Measurements from ENCODE around the gene CHKB.

CHKB gene

GRCh38 chr22:50572965-50573364 lies 9.7 kb downstream of the CHKB start:
- DNase-seq (ENCODE audit: low spot score), result no peak

- DNase-seq (ENCODE audit: low spot score), result no peak
These were observed 11.1 kb downstream of the CHKB start for GRCh38 chr22:50571264-50572175.

GRCh38 chr22:50570861-50571260 lies 11.8 kb downstream of the CHKB start:
- DNase-seq (ENCODE audit: low spot score), result no peak

GRCh38 chr22:50569896-50570535 lies 12.6 kb downstream of the CHKB start:
- DNase-seq (ENCODE audit: low spot score), result no peak

GRCh38 chr22:50569041-50569459 lies 13.6 kb downstream of the CHKB start:
- DNase-seq (ENCODE audit: low spot score), result no peak

GRCh38 chr22:50568626-50569025 lies 14.0 kb downstream of the CHKB start:
- no peak for DNase-seq (ENCODE audit: low spot score)

- no peak for DNase-seq (ENCODE audit: low spot score)
These were observed 14.9 kb downstream of the CHKB start for GRCh38 chr22:50567721-50568252.

GRCh38 chr22:50564289-50564688 lies 18.4 kb downstream of the CHKB start:
- no peak for DNase-seq (ENCODE audit: low spot score)

GRCh38 chr22:50563413-50564160 lies 19.1 kb downstream of the CHKB start:
- DNase-seq (ENCODE audit: low spot score), result peak; percentile 14

GRCh38 chr22:50562523-50563412 lies 19.9 kb downstream of the CHKB start, which contains the start of gene SYCE3:
SYCE3 (minus strand) TSS chr22:50562919; CDS start chr22:50556405, 6,514 bp downstream.
- DNase-seq (ENCODE audit: low spot score), result peak; percentile 94

GRCh38 chr22:50561401-50562358 lies 21.0 kb downstream of the CHKB start:
- no peak for DNase-seq (ENCODE audit: low spot score)

GRCh38 chr22:50560034-50560433 lies 22.6 kb downstream of the CHKB start:
- no peak for DNase-seq (ENCODE audit: low spot score)

GRCh38 chr22:50556703-50557102 lies 25.9 kb downstream of the CHKB start:
- DNase-seq (ENCODE audit: low spot score), result peak; percentile 18

GRCh38 chr22:50553310-50553709 lies 29.3 kb downstream of the CHKB start:
- no peak for DNase-seq (ENCODE audit: low spot score)

GRCh38 chr22:50551160-50551752 lies 31.4 kb downstream of the CHKB start:
- no peak for DNase-seq (ENCODE audit: low spot score)

- no peak for DNase-seq (ENCODE audit: low spot score)
These were observed 32.3 kb downstream of the CHKB start for GRCh38 chr22:50550395-50550794.

GRCh38 chr22:50548921-50549790 lies 33.5 kb downstream of the CHKB start:
- DNase-seq (ENCODE audit: low spot score), result no peak

GRCh38 chr22:50548040-50548920 lies 34.4 kb downstream of the CHKB start:
- DNase-seq (ENCODE audit: low spot score), result no peak

Data from RKO (cell line).